Sciatic nerve (tissue), 2 donors: ENCODE results near the gene EPS8L1. TPM values are rescaled to one million over a fixed set of nuclear protein-coding genes. Genes with fewer than 3 reads are reported as not detected.
"Not testable (repeated sequence)": the region's sequence is repeated elsewhere in the genome, so short reads cannot be mapped to it uniquely, and the experiment has no call there.

ENCODE experiments used
- ATAC-seq: fragments of 200-7000 bp; cut with Tn5 transposase; one replicate; pipeline ENCODE4 v1.9.1; 2020; ENCODE audit warnings: mild to moderate bottlenecking, moderate library complexity
- DNase-seq: peaks from one replicate; pipeline ENCODE4 v3.0.0-alpha.2; 2020; ENCODE audit warnings: low spot score
- intact Hi-C: fragments of 100-400 bp; cut with DNase I; formaldehyde crosslinking; loops from one replicate; pipeline ENCODE4 v1.14.2; 2022
- total RNA-seq: library from RNA; stranded (reverse); fragmentation: NEBNext Ultra II Directional; extraction: Animal tissue kit (Norgen Biotek cat#: 25700); gene quantifications from one replicate; pipeline ENCODE4 v1.2.1, GENCODE V29; 2021
- donor health status: DM: no; HTN: no; CAD: no.
- donor health status: DM: no; HTN: no; CAD: no.

EPS8L1 gene
- total RNA-seq, 1 donor from 2014 or later: 1.2 TPM

DNA sequence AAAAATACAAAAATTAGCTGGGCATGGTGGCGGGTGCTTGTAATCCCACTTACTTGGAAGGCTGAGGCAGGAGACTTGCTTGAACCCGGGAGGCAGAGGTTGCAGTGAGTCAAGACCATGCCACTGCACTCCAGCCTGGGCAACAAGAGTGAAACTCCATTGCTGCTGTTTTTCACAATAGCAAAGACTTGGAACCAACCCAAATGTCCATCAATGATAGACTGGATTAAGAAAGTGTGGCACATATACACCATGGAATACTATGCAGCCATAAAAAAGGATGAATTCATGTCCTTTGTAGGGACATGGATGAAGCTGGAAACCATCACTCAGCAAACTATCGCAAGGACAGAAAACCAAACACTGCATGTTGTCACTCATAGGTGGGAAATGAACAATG, 31.6 kb downstream of the EPS8L1 start:
- intact Hi-C loops, DNase-seq, ATAC-seq: not testable (repeated sequence)

GRCh38 chr19:55109527-55110291, 34.0 kb downstream of the EPS8L1 start:
- ATAC-seq: no peak
- DNase-seq: no peak
- intact Hi-C loops: no loop called here

DNA sequence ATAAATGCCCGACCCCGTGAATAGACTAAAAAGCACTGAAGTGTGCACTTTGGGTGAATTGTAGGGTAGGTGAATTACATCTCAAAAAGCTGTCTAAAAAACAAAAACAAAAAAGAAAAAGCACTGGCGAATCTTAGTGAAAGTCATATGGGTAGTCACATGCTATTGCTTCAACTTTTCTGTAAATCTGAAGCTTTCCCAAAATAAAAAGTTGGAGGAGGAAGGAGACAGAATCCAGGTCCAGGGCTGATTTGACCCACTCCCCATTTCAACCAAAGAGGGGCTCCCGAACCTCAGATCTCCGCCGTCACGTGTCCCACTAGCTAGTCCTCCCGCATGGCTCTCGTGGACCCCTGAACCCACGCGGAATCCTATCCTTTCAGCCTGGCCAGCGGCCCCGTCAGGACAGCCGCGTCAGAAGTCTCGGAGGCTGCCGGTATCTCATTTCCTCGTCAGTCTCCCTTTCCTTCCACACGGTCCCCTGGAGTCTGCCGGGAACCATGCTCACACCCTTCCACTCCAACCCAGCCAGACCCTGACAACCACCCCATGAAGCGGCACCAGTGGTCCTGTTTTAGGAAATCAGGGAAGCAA, 35.7 kb downstream of the EPS8L1 start:
- no peak for ATAC-seq
- intact Hi-C loops: no loop called here
- DNase-seq: no peak

GRCh38 chr19:55112246-55112776, 36.6 kb downstream of the EPS8L1 start:
- no peak for ATAC-seq
- intact Hi-C loops: no loop called here
- no peak for DNase-seq

DNA sequence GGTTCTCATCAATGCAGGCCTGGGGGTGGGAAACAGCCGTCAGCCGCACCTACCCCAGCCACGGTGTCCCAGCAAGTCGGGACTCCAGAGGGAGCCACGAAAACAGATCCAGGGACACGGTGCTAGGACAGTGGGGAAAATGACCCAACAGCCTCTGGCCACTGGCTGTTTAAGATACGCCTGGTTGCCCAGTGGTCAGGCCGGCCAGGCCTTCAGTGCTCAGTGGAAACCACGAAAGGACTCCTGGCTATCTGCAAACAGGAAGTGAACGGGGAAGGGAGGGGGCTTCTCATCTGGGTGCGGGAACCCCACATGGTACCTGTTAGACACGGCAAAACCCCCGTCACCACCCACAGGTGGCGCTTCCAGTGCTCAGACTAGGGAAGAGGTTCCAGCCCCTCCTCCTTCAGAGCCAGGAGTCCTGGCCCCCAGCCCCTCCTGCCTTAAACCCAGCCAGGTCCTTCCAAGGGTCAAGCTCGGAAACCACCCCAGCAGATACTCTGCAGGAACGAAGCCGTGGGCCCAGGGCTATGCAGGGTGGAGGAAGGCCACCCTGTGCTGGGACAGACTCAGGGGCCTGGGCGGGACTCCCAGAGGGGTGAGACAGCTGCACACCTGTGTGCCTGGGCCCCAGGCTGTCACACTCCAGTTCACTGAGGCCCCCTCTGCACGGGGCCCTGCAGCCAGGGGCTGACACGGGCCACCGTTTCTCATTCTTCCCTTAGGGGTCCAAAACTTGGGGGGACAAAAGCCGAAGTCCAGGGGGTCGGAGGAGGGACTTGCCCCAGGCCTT, 37.3 kb downstream of the EPS8L1 start:
- DNase-seq: no peak
- intact Hi-C loops: no loop called here
- ATAC-seq: no peak

- intact Hi-C loops: no loop called here
- DNase-seq: peak; percentile 92
- ATAC-seq: peak; percentile 76
Measured at GRCh38 chr19:55113570-55114039, 37.9 kb downstream of the EPS8L1 start.

DNA sequence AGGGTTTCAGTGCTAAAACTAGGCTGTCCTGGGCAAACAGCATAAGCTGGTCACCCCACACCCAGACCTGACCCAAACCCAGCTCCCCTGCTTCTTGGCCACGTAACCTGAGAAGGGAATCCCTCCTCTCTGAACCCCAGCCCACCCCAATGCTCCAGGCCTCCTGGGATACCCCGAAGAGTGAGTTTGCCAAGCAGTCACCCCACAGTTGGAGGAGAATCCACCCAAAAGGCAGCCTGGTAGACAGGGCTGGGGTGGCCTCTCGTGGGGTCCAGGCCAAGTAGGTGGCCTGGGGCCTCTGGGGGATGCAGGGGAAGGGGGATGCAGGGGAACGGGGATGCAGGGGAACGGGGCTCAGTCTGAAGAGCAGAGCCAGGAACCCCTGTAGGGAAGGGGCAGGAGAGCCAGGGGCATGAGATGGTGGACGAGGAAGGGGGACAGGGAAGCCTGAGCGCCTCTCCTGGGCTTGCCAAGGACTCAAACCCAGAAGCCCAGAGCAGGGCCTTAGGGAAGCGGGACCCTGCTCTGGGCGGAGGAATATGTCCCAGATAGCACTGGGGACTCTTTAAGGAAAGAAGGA, 39.0 kb downstream of the EPS8L1 start:
- ATAC-seq (no peak), DNase-seq (no peak)
- intact Hi-C loops: no loop called here

DNA sequence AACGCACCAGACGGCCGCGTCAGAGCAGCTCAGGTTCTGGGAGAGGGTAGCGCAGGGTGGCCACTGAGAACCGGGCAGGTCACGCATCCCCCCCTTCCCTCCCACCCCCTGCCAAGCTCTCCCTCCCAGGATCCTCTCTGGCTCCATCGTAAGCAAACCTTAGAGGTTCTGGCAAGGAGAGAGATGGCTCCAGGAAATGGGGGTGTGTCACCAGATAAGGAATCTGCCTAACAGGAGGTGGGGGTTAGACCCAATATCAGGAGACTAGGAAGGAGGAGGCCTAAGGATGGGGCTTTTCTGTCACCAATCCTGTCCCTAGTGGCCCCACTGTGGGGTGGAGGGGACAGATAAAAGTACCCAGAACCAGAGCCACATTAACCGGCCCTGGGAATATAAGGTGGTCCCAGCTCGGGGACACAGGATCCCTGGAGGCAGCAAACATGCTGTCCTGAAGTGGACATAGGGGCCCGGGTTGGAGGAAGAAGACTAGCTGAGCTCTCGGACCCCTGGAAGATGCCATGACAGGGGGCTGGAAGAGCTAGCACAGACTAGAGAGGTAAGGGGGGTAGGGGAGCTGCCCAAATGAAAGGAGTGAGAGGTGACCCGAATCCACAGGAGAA, 39.9 kb downstream of the EPS8L1 start:
- intact Hi-C loops: no loop called here
- no peak for ATAC-seq

GRCh38 chr19:55116232-55116858, 40.7 kb downstream of the EPS8L1 start:
- intact Hi-C loops: no loop called here
- peak; percentile 41 for ATAC-seq
- peak; percentile 81 for DNase-seq

More for the DNA sequence above, 39.9 kb downstream of the EPS8L1 start:
- DNase-seq: no peak

DNA sequence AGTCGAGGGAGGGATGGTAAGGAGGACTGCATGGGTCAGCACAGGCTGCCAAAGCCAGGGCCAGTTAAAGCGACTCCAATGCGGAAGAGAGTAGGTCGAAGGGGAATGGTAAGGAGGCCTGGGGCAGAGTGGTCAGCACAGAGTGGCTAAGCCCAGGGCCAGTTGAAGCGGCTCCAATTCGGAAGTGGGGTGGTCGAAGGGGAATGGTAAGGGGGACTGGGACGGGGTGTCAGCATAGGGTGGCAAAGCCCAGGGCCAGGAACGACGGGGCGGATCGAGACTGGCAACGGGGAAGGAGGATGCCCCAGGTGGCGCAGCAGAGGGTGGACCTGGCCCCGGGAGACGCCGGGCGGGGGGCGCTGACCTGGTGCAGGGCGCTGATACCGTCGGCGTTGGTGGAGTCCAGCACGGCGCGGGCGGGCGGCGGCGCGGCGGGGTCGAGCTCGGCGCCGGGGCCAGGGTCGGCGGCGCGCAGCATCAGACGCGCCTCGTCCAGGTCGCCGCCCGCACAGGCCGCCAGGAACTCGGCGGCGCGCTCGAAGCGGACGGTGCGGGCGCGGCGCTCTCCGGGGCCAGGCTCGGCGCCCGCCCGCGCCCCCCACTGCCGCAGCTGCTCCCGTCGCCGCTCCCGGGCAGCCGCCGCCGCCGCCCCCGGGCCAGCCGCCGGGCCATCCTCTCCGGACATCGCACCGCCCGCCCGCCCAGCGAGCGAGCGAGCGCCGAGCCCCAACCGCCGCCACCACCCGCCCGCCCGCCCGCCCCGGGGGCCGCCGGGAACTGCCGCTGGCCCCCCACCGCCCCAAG, 41.4 kb downstream of the EPS8L1 start, which contains the start of gene PPP1R12C:
Gene PPP1R12C (minus strand): TSS at position 779 of the 804 bp plus-strand sequence. CDS start 94 bp downstream, at position 685.
- no peak for ATAC-seq
- intact Hi-C loops: no loop called here
- peak; percentile 73 for DNase-seq

GRCh38 chr19:55117663-55118391, 42.2 kb downstream of the EPS8L1 start:
- intact Hi-C loops: no loop called here
- ATAC-seq: peak; percentile 96
- peak; percentile 99 for DNase-seq

DNA sequence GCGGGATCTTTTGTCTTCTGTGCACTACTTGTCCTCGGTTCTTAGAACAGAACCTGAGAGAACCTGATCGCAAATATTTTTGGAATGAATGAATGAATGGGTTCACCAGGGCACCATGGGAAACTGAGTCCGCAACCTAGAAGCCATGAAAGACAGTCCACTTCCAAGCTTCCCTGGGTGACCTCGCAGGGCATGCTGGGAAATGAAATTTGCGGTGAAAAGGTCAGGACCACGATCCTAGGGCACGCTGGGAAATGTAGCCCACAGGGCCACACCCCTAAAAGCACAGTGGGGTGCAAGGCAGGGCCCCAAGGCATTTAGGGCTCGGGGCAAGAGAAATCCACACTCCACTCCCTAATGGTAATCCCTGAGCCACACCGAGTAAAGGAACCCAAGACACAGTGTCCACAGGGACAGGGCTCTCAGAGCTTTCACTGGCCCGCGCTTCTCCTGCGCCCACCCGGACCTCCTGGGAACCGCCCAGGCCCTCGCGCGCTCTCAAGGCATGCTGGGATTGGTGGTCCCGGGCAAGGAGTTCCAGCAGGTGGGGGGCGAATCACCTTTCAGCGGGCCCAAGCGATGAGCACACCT, 42.8 kb downstream of the EPS8L1 start:
- ATAC-seq: peak; percentile 44
- DNase-seq: peak; percentile 81
- intact Hi-C loops: no loop called here

DNA sequence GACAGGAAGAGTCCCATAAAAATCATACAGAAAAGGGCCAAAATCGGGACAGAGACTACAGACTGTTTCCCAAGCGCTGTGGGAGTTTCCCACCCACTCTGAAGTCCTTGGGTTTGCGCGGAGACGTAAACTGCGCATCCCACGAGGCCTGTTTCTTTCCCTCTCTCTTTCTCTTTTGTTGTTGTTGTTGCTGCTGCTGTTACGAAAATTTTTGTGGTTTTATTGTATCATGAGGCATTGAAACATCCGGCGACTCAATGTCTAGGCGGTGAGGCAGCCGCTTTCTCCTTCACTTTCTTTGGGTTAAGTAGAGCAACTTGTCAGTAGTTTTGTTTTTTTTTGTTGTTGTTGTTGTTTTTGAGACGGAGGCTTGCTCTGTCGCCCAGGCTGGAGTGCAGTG, 43.4 kb downstream of the EPS8L1 start:
- intact Hi-C loops: no loop called here
- DNase-seq (no peak), ATAC-seq (no peak)

DNA sequence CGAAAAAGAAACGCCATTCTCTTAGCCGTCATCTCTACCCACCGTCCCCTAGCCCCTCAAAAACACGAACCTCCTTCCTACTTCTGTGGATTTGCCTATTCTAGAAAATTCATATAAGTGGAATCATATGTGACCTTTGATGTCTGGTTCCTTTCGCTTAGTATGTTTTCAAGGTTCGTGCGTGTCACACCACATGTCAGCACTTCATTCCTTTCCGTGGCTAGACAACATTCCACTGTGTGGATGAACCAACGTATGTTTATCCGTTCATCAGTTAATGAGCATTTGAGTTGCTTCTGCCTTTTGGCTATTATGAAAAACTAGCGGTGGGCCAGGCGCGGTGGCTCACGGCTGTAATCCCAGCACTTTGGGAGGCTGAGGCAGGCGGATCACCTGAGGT, 55.8 kb downstream of the EPS8L1 start:
- DNase-seq: no peak
- no peak for ATAC-seq
- intact Hi-C loops: no loop called here

DNA sequence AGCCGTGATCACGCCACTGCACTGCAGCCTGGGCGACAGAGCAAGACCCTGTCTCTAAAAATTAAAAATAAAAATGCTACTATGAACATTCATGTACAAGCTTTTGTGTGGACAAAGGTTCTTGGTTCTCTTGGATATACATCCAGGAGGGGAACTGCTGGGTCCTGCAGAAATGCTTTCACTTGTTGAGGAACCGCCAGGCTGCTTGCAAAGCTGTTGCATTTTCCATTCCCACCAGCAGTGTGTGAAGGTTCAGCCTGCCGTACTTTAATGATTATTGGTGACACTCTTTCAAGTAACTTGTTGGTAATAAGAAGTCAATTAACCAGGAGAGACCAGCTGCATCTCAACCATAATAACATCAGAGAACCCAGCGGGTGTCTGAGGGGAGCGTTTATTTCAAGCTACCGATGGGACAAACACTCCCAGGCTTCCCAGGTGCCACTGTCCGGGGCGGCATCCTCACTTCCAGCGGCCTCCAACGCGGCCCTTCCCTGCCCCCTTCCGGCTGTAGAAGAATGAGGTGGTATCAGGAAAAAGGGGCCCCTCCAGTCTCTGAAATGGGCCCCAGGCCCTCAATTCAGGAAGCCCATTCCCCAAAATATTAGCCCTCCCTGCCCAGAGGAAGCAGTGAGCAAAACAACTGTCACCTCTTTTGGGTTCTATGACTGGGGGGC, 56.9 kb downstream of the EPS8L1 start:
- ATAC-seq: no peak

More for the DNA sequence above, 56.9 kb downstream of the EPS8L1 start:
- DNase-seq: no peak
- intact Hi-C loops: no loop called here
